ENCODE measurements around the gene TRPV2.

The TRPV2 gene

DNA sequence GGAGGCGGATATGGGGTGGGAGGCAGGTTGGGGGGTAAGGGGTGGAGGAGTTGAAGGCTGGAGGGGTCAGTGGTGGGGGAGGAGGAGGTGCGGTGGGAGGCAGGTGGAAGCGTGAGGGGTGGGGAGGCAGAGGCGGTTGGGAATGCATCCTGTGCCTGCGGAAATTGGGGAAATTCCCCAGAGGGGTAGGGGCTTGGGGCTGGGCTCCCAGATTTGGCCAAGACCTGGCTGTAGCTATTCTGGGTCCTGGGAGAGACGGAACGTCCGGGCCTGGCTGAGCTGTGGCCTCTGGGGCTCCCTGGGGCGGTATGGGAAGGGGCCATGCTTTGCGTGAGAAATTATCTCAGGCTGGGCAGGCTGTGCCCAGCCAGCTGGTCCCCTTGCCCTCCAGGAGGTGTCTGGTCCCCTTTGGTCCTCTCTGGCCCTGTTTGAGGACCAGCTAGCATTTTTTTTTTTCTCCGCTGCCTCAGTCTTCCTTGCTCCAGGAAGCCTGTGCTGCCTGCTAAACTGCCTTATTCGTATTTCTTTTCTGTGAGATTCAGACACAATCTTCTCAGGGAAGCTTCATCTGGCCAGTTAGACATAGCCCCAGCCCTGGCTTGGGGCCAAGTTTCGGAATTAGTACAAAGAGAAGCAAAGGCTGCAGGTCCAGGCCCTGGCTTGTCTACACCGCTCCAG is 7.3 kb upstream of the TRPV2 start:
- DNase-seq, result peak in 1 of 2 experiments; percentile 54

- no peak for DNase-seq
Measured at GRCh38 chr17:16417399-16417798, 2.0 kb downstream of the TRPV2 start.

- no peak for DNase-seq
Measured at GRCh38 chr17:16417896-16418684, 2.7 kb downstream of the TRPV2 start.

- DNase-seq, result no peak
Measured at GRCh38 chr17:16418685-16419068, 3.3 kb downstream of the TRPV2 start.

DNA sequence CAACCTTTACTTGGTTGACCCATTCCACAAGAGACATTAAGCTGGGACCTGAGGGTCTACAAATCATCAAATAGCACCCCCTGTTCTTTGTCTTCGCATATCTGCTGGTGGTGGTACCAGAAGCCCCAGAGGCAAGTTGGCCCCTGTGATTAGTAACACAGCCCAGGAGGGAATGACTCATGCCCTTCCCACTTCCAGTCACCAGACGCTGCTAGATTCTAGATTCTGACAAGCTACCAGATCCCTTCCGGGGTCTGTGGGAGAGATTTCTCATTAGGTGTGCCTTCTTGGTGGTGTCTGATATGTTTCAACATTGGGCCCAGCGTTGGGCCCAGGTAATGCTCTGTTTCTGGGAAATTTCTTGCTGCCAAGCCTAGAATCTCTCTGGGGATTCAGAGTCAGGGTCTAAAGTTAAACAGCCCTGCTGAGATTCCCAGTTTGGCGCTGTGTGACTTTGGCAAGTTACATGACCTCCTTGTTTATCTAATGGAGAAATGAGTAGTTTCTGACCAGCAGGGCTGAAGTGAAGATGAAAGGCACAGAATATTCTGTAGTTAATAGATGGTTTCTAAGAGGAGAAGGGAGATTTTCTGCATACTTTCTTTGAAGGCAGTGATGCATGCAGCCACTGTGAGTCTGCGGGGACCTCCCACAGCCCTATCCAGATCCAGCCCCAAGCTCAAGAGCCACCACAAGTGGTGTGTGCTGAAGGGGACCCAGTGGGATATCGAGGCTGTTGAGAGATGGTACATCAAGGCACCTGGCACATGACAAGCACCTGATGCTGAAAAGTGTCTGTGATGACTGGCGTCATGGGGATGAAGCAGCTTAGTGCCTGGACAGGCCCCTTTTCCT is 3.9 kb downstream of the TRPV2 start:
- peak; percentile 53 to 87 for DNase-seq

DNA sequence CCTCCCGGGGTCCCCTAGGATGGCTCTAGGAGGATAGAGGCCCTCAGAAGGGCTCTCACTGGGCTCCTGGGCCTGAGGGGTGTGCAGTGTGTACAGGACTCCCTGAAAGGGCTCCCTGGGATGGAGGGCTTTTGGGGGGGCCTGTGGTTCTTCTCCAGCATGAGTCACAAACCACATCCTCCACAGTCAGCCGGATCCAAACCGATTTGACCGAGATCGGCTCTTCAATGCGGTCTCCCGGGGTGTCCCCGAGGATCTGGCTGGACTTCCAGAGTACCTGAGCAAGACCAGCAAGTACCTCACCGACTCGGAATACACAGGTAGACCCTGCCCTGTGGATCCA is 4.5 kb downstream of the TRPV2 start:
- DNase-seq, result peak in 1 of 2 experiments; percentile 65

DNA sequence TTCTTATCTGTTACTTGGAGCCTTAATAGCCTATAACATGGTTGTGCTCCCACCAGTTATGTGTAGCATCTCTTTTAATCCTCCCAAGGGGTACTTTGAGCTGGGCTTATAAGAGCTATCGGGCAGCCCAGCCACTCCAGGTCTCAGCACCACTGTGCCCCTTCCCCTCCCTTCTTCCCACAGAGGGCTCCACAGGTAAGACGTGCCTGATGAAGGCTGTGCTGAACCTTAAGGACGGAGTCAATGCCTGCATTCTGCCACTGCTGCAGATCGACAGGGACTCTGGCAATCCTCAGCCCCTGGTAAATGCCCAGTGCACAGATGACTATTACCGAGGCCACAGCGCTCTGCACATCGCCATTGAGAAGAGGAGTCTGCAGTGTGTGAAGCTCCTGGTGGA is 7.0 kb downstream of the TRPV2 start:
- no peak for DNase-seq

- DNase-seq, result no peak
Measured at GRCh38 chr17:16423226-16423872, 8.0 kb downstream of the TRPV2 start.

GRCh38 chr17:16425202-16425601 is 9.8 kb downstream of the TRPV2 start:
- no peak for DNase-seq

DNA sequence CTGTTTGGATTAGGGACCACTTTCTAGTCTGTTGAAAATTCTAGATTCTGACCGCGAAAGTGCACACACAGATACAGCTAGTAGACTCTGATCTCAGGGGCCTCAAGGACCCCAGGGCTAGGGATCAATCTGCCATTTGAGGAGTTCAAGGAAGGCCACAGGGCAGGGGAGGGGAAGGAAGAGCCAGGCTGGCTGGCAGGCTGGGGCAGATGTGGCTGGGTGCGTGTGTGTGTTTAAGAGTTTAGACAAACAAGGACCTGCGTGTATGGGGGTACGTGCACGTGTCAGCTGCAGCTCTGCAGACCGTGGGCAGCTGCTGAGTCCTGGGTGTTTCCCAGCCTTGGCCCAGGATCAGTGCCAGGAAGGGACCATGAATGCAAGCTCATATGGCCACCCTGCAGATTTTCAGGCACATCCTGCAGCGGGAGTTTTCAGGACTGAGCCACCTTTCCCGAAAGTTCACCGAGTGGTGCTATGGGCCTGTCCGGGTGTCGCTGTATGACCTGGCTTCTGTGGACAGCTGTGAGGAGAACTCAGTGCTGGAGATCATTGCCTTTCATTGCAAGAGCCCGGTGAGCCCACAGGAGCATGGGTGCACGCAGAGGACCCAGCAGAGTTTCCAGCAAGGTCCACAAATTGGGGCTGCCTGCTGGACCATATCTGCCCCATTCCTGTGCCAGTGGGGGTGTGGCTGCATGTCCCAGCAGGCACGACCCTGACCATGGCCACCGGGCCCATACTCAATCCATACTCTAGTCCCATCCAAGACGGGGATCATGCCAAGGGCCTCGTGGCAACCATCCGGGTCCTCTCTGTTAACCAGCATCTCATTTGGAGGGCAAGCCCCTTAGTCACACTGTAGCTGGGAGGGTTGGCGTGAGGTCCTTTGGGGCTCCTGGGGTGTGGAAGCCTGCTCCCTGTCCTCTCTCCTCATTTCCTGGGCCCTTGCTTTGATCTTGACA is 10.6 kb downstream of the TRPV2 start:
- no peak for DNase-seq

DNA sequence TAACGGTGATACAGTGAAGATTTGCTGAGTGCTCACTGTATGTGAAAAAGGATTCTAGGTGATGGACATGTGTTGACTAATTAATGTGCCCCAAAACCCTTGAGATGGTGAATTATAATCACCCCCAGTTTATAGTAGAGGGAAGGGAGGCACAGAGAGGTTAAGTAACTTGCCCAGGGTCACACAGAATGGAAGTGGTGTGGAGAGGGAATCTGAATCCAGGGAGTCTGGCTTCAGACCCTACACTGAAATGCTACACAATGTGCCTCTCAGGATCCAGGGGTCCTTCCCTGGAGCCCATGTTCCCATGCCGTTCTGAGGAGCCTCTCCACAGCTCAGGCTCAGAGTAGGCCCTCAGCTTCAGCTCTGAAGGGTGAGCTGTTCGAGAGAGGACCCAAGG is 11.6 kb downstream of the TRPV2 start:
- no peak for DNase-seq

GRCh38 chr17:16428098-16428882 is 12.9 kb downstream of the TRPV2 start:
- no peak for DNase-seq

- no peak for DNase-seq
Measured at GRCh38 chr17:16429083-16429482, 13.7 kb downstream of the TRPV2 start.

- no peak for DNase-seq
Measured at GRCh38 chr17:16430650-16431049, 15.3 kb downstream of the TRPV2 start.

DNA sequence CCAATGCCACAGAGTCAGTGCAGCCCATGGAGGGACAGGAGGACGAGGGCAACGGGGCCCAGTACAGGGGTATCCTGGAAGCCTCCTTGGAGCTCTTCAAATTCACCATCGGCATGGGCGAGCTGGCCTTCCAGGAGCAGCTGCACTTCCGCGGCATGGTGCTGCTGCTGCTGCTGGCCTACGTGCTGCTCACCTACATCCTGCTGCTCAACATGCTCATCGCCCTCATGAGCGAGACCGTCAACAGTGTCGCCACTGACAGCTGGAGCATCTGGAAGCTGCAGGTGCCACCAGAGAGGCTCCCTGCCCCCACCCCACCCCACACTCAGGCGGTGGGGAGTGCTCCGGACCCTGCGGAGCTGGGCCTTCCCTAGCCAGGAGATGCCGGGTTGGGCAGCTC is 16.6 kb downstream of the TRPV2 start:
- DNase-seq, result no peak

DNA sequence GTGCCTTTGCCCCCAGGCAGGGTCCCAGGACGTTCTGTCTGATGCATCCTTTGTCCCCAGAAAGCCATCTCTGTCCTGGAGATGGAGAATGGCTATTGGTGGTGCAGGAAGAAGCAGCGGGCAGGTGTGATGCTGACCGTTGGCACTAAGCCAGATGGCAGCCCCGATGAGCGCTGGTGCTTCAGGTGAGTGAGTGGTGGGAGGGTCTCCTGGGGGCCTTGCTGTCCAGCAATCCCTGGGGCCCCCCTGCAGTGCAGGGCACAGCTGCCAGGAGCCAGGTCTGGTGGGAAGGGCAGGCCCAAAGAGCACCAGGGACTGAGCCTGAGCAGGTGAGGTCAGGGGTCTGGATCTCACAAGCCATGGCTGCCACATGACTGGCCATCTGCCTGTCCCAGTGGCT is 18.1 kb downstream of the TRPV2 start:
- no peak for DNase-seq

- no peak for DNase-seq
Measured at GRCh38 chr17:16434662-16435061, 19.3 kb downstream of the TRPV2 start.

GRCh38 chr17:16435925-16436886 is 20.8 kb downstream of the TRPV2 start:
- DNase-seq, result no peak

GRCh38 chr17:16437083-16437482 is 21.7 kb downstream of the TRPV2 start:
- DNase-seq, result no peak

DNA sequence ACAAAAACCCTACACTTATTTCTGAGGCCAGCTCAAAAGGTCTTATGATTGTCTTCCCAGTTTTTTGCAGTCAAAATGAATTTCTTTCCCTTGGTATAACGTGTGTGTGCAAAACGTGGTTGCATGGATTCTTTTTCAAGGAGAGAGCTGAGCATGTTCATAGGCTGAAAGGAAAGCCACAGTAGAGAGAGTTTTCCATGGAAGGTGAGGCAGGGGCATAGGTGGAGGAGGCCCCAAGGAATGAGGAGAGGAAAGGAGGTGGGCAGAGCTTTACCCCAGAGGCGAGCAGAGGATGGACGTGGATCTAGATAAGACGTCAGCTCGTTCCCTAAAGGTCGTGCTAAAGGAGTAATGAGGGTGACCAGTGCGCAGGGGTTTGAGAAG is 22.8 kb downstream of the TRPV2 start:
- DNase-seq, result no peak

Data from SW 1271 (cell line).